ENCODE measurements around the gene SLC34A3.

- TF ChIP-seq CTCF (conservative IDR thresholded peaks at IDR 0.05; ENCODE audit: low read depth, low read length) (no peak), EZH2 (IDR thresholded peaks at IDR 0.05; ENCODE audit: borderline replicate concordance, low read depth, low read length, poor library complexity, severe bottlenecking) (no peak)
These were observed 13.2 kb downstream of the SLC34A3 start for GRCh38 chr9:137243626-137244485.

Data from A673 (cell line).